ENCODE data around the gene KCNA1. TPM values are rescaled to one million over a fixed set of nuclear protein-coding genes. Genes with fewer than 3 reads are reported as not detected.

KCNA1 gene
- total and polyA plus RNA-seq, 12 donors = 0.22 TPM; not detected in 11

DNA sequence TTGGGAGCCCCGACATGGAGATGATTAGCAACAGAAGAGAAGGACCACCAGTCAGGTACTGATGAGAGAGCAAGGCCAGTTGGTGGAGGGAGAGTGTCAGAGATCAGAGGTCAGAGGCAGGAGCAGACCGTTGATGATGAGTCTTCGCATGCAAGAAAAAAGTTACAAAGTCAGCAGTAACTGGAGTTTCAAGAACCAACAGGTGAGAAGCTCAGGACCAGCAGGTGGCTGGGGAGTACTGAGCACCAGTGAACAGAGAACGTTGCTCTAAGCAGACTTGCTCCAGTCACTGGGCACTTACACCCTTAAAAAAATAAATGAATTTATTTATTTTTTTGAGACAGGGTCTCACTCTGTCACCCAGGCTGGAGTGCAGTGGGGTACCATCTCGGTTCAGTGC lies 44.5 kb upstream of the KCNA1 start:
- peaks cover 0 to 39% (median 33%) of the 10 kb centered on the region in 7 donors for H3K27me3 ChIP-seq
- H3K4me3 ChIP-seq = no peak overlapping the region
- no peak overlapping the region for H3K27ac ChIP-seq
- peaks cover 0 to 10% (median 0%) of the 10 kb centered on the region in 9 donors for H3K4me1 ChIP-seq
- ATAC-seq = no peak
- intact Hi-C loops (cut with DNase I) = no loop called here
- no peaks in the 10 kb centered on the region for H3K36me3 ChIP-seq
- H3K9me3 ChIP-seq = no peaks in the 10 kb centered on the region
- 74 to 79% methylated on average over 5 of the region's 5 CpGs for WGBS, 2 donors
- no peak for DNase-seq
- TF ChIP-seq CTCF (IDR thresholded peaks at IDR 0.05) = no peak

GRCh38 chr12:4866299-4866698 lies 43.4 kb upstream of the KCNA1 start:
- no peak for DNase-seq
- H3K27me3 ChIP-seq = peaks cover 0 to 43% (median 39%) of the 10 kb centered on the region in 7 donors
- H3K9me3 ChIP-seq = no peaks in the 10 kb centered on the region
- no peak overlapping the region for H3K4me3 ChIP-seq
- no peak overlapping the region for H3K27ac ChIP-seq
- peaks cover 0 to under 1% (median 0%) of the 10 kb centered on the region in 9 donors for H3K4me1 ChIP-seq
- no peak for TF ChIP-seq CTCF (IDR thresholded peaks at IDR 0.05)
- ATAC-seq = peak in 1 of 8 donors; percentile 25
- H3K36me3 ChIP-seq = no peaks in the 10 kb centered on the region
- intact Hi-C loops (cut with DNase I) = no loop called here
- 29 to 34% methylated on average over 9 of the region's 9 CpGs for WGBS, 2 donors

DNA sequence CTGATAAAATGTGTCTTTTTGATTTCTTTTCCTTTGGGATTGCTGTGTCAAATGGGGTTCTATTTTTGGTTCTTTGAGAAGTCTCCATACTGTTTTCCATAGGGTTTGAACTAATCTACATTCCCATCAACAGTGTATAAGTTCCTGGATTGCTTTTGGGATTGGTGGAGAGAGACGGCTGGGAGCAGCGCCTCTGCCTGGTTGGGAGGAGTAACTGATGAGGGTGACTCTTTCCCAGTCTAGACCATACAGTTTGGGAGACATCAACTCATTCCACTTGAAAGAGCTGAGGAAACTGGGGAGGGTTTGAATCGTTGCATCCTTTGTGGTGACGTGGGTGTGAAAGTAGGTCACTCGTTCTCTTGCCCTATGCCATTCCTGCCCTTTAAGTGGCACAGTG lies 42.3 kb upstream of the KCNA1 start:
- Histone ChIP-seq H3K9me3 (no peaks in the 10 kb centered on the region), H3K4me1 (no peaks in the 10 kb centered on the region), H3K4me3 (no peak overlapping the region), H3K27me3 (peaks cover 0 to 53% (median 45%) of the 10 kb centered on the region in 7 donors), H3K36me3 (no peaks in the 10 kb centered on the region), H3K27ac (no peak overlapping the region)
- DNase-seq = no peak
- no peak for TF ChIP-seq CTCF (IDR thresholded peaks at IDR 0.05)
- WGBS, 2 donors = 86 to 93% methylated on average over 5 of the region's 5 CpGs
- ATAC-seq = no peak
- intact Hi-C loops (cut with DNase I) = no loop called here

DNA sequence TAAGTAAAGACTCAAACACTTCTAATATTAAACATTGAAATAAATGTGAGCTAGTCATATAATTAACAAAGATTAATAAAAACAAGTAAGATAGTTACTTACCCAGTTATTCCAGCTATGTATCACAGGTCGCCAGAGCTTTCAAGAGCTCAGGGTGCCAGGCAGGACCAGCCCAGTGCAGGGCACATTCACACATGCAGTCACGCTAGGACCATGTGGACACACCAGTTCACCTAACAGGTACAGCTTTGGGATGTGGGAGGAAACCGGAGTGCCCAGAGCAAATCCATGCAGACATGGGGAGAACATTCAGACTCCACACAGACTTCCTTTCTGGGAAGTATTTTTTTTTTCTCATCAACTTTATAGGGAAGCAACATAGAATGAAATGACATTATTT lies 39.3 kb upstream of the KCNA1 start:
- H3K4me1 ChIP-seq = no peaks in the 10 kb centered on the region

More for the DNA sequence above, 39.3 kb upstream of the KCNA1 start:
- TF ChIP-seq CTCF (IDR thresholded peaks at IDR 0.05) = no peak
- DNase-seq (no peak), ATAC-seq (no peak)
- Histone ChIP-seq H3K4me3 (no peak overlapping the region), H3K9me3 (no peaks in the 10 kb centered on the region), H3K27ac (no peak overlapping the region), H3K27me3 (peaks cover 0 to 65% (median 37%) of the 10 kb centered on the region in 7 donors), H3K36me3 (no peaks in the 10 kb centered on the region)
- WGBS, 2 donors = 83 to 90% methylated on average over 3 of the region's 3 CpGs
- intact Hi-C loops (cut with DNase I) = no loop called here
